Sigmoid colon (tissue), 4 donors: ENCODE results near the gene CDH13.

Experiments used
- EP300 ChIP-seq, 4 donors: sonication (generic); formaldehyde crosslinking; IDR thresholded peaks; one replicate each; pipeline ENCODE4 v1.6.1; 2017; ENCODE audit warnings: antibody characterized with exemption in 4 of 4
- POLR2A ChIP-seq, 2 donors: fragments of 450-650 bp; IDR thresholded peaks; one replicate each; pipeline ENCODE4 v1.6.1; 2016; ENCODE audit warnings: antibody characterized with exemption in 2 of 2, mild to moderate bottlenecking in 2 of 2, moderate library complexity in 2 of 2
- POLR2AphosphoS5 ChIP-seq, 4 donors: sonication (generic); formaldehyde crosslinking; IDR thresholded peaks; one replicate each; pipeline ENCODE4 v1.6.1; 2017; ENCODE audit warnings: antibody characterized with exemption in 4 of 4
- TF ChIP-seq, protein P1 (sequence below), 4 experiments: fragments of 450-650 bp in 3 of 4; fragments of 200-600 bp in 1 of 4; IDR thresholded peaks; one replicate each; pipeline ENCODE4 v1.5.1; 2016 to 2019; ENCODE audit warnings: antibody characterized with exemption in 4 of 4, mild to moderate bottlenecking in 3 of 4, moderate library complexity in 2 of 4

DNA sequence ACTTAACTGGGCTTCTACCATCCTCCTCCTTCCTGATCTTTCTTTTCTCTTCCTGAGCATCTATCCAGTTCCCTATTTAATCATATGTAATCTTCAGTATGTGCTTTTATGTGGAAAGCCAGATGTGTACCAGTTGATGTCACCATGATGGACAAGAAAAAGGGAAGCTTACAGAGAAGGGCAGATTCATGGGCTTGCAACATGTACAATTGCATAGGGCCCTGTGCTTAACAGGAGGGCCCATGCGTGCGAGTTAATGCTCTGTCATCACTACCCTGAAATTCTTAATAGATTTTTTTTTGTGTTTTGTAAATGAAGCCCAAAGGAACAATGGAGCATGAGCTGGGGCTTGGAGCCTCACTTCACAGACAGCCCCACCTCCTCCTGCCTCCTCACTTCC lies 124.3 kb downstream of the CDH13 start:
- TF ChIP-seq POLR2AphosphoS5 (IDR thresholded peaks at IDR 0.05) (no peak), EP300 (IDR thresholded peaks at IDR 0.05) (no peak), POLR2A (IDR thresholded peaks at IDR 0.05) (no peak)
- TF ChIP-seq, protein P1, sequence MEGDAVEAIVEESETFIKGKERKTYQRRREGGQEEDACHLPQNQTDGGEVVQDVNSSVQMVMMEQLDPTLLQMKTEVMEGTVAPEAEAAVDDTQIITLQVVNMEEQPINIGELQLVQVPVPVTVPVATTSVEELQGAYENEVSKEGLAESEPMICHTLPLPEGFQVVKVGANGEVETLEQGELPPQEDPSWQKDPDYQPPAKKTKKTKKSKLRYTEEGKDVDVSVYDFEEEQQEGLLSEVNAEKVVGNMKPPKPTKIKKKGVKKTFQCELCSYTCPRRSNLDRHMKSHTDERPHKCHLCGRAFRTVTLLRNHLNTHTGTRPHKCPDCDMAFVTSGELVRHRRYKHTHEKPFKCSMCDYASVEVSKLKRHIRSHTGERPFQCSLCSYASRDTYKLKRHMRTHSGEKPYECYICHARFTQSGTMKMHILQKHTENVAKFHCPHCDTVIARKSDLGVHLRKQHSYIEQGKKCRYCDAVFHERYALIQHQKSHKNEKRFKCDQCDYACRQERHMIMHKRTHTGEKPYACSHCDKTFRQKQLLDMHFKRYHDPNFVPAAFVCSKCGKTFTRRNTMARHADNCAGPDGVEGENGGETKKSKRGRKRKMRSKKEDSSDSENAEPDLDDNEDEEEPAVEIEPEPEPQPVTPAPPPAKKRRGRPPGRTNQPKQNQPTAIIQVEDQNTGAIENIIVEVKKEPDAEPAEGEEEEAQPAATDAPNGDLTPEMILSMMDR (IDR thresholded peaks at IDR 0.05): no peak
